CD4-positive, alpha-beta T cell (primary cell): ENCODE data around the gene LTBP2. TPM values are rescaled to one million over a fixed set of nuclear protein-coding genes. Genes with fewer than 3 reads are reported as not detected.

Experiments used
- ATAC-seq: fragments of 200-7000 bp; cut with Tn5 transposase; one replicate; pipeline ENCODE4 v1.10.0; 2022; ENCODE audit warnings: mild to moderate bottlenecking; ENCODE audit not compliant: poor library complexity
- CTCF ChIA-PET: fragments of 350-600 bp; sonication (Branson Sonifier 250); formaldehyde crosslinking; loops from one replicate; lab custom pipeline; 2021; ENCODE audit warnings: antibody characterized with exemption, inconsistent platforms; lab: Charles Lee
- POLR2A ChIA-PET: fragments of 350-600 bp; sonication (Branson Sonifier 250); formaldehyde crosslinking; loops from one replicate; lab custom pipeline; 2021; ENCODE audit warnings: antibody characterized with exemption, inconsistent platforms; lab: Charles Lee
- DNase-seq, 14 experiments: peaks; one replicate each; pipeline ENCODE4 v3.0.0-alpha.2; 2013 to 2020; ENCODE audit warnings: mixed read lengths in 2 of 14
- H3K27ac ChIP-seq, 2 donors: one replicate each; pipeline versions ENCODE4 v1.5.1 to v1.7.0; 2013; ENCODE audit warnings: low read length in 2 of 2, low read depth in 1 of 2, mild to moderate bottlenecking in 1 of 2
- H3K27me3 ChIP-seq, 2 experiments: 1 replicate in 1 of 2; 2 replicates in 1 of 2; pipeline versions ENCODE4 v1.6.1 to v1.7.0; 2013; ENCODE audit warnings: low read length in 2 of 2, control low read depth in 1 of 2, mild to moderate bottlenecking in 1 of 2, moderate library complexity in 1 of 2; ENCODE audit not compliant: insufficient read depth in 2 of 2, control insufficient read depth in 1 of 2
- H3K36me3 ChIP-seq: one replicate; pipeline ENCODE4 v1.6.1; 2013; ENCODE audit warnings: low read length, control low read depth; ENCODE audit not compliant: insufficient read depth
- H3K4me1 ChIP-seq: one replicate; pipeline ENCODE4 v1.6.1; 2013; ENCODE audit warnings: low read length, control low read depth; ENCODE audit not compliant: insufficient read depth
- H3K4me3 ChIP-seq: one replicate; pipeline ENCODE4 v1.5.1; 2013; ENCODE audit warnings: mild to moderate bottlenecking, low read length, moderate library complexity
- H3K9me3 ChIP-seq, 2 experiments: 1 replicate in 1 of 2; 2 replicates in 1 of 2; pipeline versions ENCODE4 v1.6.1 to v1.7.0; 2013; ENCODE audit warnings: low read length in 2 of 2, mild to moderate bottlenecking in 2 of 2, control low read depth in 1 of 2, moderate library complexity in 1 of 2; ENCODE audit not compliant: control insufficient read depth in 1 of 2, insufficient read depth in 1 of 2
- H3K27ac Mint-ChIP-seq: one replicate; pipeline ENCODE4 v1.8.0; 2020; ENCODE audit warnings: mixed read lengths
- H3K27me3 Mint-ChIP-seq: one replicate; pipeline ENCODE4 v1.8.0; 2021; ENCODE audit warnings: mixed read lengths
- H3K36me3 Mint-ChIP-seq: one replicate; pipeline ENCODE4 v1.8.0; 2021; ENCODE audit warnings: low read depth, mixed read lengths
- H3K4me1 Mint-ChIP-seq: one replicate; pipeline ENCODE4 v1.8.0; 2021; ENCODE audit warnings: low read depth, mixed read lengths
- H3K4me3 Mint-ChIP-seq: one replicate; pipeline ENCODE4 v1.8.0; 2020; ENCODE audit warnings: mild to moderate bottlenecking, mixed read lengths
- H3K9me3 Mint-ChIP-seq: one replicate; pipeline ENCODE4 v1.8.0; 2020; ENCODE audit warnings: mixed read lengths
- intact Hi-C, 2 experiments: fragments of 100-400 bp; cut with DNase I in 1 of 2; cut with micrococcal nuclease in 1 of 2; formaldehyde crosslinking; loops; one replicate each; pipeline versions ENCODE4 v1.15.1 to v1.9.0; 2023 to 2025; cut with DNase I, micrococcal nuclease
- total RNA-seq, 174 experiments: library from RNA in 2 of 174; stranded (reverse) in 2 of 174; gene quantifications; one replicate each; pipeline ENCODE4 v1.2.3 and lab custom pipeline; 2021 to 2026
- TF ChIP-seq, protein P1 (sequence below): fragments of 200-600 bp; IDR thresholded peaks from one replicate; pipeline ENCODE4 v1.8.0; 2022; ENCODE audit warnings: antibody characterized with exemption, mild to moderate bottlenecking

Gene LTBP2
- total RNA-seq, 2 experiments from 2014 or later: 0.45 to 0.47 TPM

DNA sequence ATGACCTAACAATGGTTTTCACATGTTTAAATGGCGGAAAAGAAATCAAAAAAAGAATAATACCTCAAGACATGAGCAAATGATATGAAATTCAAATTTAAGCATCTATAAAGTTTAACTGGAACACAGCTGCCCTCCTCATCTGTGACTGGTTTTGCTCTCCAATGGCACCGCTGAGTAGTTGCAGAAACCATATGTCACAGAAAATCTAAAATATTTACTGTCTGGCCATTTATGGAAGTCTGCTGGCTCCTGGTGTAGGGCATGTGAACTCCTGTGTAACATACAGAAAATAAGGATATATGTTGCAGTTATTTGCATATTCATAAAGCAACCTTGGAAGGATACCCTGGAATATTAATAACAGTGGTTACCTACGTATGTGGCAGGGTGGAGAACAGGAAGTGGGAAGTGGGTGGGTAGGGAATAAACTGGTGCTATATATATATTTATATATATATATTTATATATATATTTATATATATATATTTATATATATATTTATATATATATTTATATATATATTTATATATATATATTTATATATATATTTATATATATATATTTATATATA, 48.4 kb downstream of the LTBP2 start:
- H3K36me3 Mint-ChIP-seq: no peaks in the 10 kb centered on the region
- no peak overlapping the region for H3K27ac ChIP-seq
- no peak overlapping the region for H3K4me3 ChIP-seq
- H3K27ac Mint-ChIP-seq: no peak overlapping the region
- TF ChIP-seq, protein P1, sequence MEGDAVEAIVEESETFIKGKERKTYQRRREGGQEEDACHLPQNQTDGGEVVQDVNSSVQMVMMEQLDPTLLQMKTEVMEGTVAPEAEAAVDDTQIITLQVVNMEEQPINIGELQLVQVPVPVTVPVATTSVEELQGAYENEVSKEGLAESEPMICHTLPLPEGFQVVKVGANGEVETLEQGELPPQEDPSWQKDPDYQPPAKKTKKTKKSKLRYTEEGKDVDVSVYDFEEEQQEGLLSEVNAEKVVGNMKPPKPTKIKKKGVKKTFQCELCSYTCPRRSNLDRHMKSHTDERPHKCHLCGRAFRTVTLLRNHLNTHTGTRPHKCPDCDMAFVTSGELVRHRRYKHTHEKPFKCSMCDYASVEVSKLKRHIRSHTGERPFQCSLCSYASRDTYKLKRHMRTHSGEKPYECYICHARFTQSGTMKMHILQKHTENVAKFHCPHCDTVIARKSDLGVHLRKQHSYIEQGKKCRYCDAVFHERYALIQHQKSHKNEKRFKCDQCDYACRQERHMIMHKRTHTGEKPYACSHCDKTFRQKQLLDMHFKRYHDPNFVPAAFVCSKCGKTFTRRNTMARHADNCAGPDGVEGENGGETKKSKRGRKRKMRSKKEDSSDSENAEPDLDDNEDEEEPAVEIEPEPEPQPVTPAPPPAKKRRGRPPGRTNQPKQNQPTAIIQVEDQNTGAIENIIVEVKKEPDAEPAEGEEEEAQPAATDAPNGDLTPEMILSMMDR: no peak
- POLR2A ChIA-PET: no interaction called here
- peaks cover 0 to 6% of the 10 kb centered on the region in 2 experiments for H3K27me3 ChIP-seq
- ATAC-seq: no peak
- no peaks in the 10 kb centered on the region for H3K27me3 Mint-ChIP-seq
- intact Hi-C loops: no loop called here
- CTCF ChIA-PET: no interaction called here
- no peaks in the 10 kb centered on the region for H3K9me3 ChIP-seq
- H3K4me3 Mint-ChIP-seq: no peak overlapping the region
- no peaks in the 10 kb centered on the region for H3K4me1 ChIP-seq
- H3K9me3 Mint-ChIP-seq: no peaks in the 10 kb centered on the region
- no peaks in the 10 kb centered on the region for H3K36me3 ChIP-seq
- no peaks in the 10 kb centered on the region for H3K4me1 Mint-ChIP-seq
- DNase-seq: no peak

DNA sequence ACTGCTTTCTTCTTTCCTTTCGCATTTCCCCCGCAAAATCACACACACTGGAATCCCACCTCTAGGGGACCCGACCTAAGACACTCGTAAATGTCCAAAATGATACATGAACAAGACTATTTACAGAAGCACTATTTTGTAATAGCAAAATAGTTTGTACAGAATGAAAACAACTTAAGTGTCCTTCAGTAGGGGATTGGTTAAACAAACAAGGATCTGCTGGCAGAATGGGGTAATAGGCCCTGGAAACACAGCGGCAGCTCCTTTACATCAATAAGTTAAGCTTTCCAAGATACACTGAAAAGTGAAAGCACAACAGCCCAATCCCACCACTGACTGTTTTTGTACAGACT, 48.8 kb downstream of the LTBP2 start:
- no peaks in the 10 kb centered on the region for H3K9me3 Mint-ChIP-seq

DNA sequence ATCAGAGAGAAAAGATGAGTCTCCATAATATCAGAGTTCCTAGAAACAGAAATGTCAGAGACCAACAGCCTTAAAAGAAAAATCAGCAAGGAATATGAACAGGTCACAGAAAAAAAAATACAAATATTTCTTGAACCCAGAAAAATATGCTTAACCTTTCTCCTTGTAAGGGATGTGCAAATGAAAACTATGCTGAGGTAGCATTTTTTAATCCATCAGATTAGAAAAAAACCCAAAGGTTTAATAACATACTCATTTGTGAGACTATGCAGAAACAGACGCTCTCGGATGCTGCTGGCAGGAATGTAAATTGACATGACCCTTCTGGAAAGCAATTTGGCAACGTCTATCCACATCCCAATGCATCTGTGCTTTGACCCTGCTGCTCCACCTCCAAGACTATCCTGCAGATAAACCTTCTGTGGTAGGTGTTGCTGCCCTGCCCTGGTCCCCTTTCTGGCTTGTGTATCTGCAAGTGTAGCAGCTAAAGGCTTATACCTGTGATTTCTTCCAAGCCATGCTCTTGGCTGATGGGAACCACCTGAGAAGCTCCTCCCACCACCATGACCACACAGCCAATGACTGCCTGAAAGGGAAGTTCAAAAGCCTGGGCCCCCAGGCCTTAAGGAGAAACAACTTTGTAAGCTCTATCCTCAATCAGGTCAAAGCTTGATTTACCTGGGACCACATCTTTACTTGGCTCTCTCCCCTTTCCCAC, 49.4 kb downstream of the LTBP2 start:
- no peak for ATAC-seq
- no peaks in the 10 kb centered on the region for H3K27me3 Mint-ChIP-seq
- TF ChIP-seq, protein P1: no peak
- no peaks in the 10 kb centered on the region for H3K4me1 Mint-ChIP-seq
- Histone ChIP-seq H3K9me3 (no peaks in the 10 kb centered on the region), H3K27ac (no peak overlapping the region), H3K4me3 (no peak overlapping the region), H3K4me1 (no peaks in the 10 kb centered on the region), H3K27me3 (peaks cover 0 to 6% of the 10 kb centered on the region in 2 experiments), H3K36me3 (no peaks in the 10 kb centered on the region)
- no peaks in the 10 kb centered on the region for H3K36me3 Mint-ChIP-seq
- intact Hi-C loops: no loop called here
- POLR2A ChIA-PET: no interaction called here
- no peaks in the 10 kb centered on the region for H3K9me3 Mint-ChIP-seq
- CTCF ChIA-PET: no interaction called here
- H3K27ac Mint-ChIP-seq: no peak overlapping the region
- H3K4me3 Mint-ChIP-seq: no peak overlapping the region
- DNase-seq: no peak

More for the DNA sequence above, 48.8 kb downstream of the LTBP2 start:
- no peaks in the 10 kb centered on the region for H3K27me3 Mint-ChIP-seq
- intact Hi-C loops: no loop called here
- H3K4me1 Mint-ChIP-seq: no peaks in the 10 kb centered on the region
- H3K36me3 Mint-ChIP-seq: no peaks in the 10 kb centered on the region
- ChIA-PET POLR2A (no interaction called here), CTCF (no interaction called here)
- H3K4me3 Mint-ChIP-seq: no peak overlapping the region
- no peak overlapping the region for H3K27ac ChIP-seq
- no peak overlapping the region for H3K4me3 ChIP-seq
- no peak for ATAC-seq
- H3K9me3 ChIP-seq: no peaks in the 10 kb centered on the region
- DNase-seq: no peak
- peaks cover 0 to 6% of the 10 kb centered on the region in 2 experiments for H3K27me3 ChIP-seq
- no peaks in the 10 kb centered on the region for H3K4me1 ChIP-seq
- no peaks in the 10 kb centered on the region for H3K36me3 ChIP-seq
- H3K27ac Mint-ChIP-seq: no peak overlapping the region
- TF ChIP-seq, protein P1: no peak
